HEK293T (cell line): ENCODE data around the gene CAP2.

Experiments used
- BHLHE40 ChIP-seq: fragments of 450-650 bp; IDR thresholded peaks from 2 replicates; pipeline ENCODE4 v1.6.1; 2016; ENCODE audit warnings: mild to moderate bottlenecking, moderate library complexity, borderline replicate concordance
- CTBP1 ChIP-seq: fragments of 450-650 bp; IDR thresholded peaks from 2 replicates; pipeline ENCODE4 v1.6.1; 2016; ENCODE audit warnings: borderline replicate concordance
- ELF4 ChIP-seq: fragments of 450-650 bp; IDR thresholded peaks from 2 replicates; pipeline ENCODE4 v1.6.1; 2017; ENCODE audit warnings: antibody characterized with exemption
- FOXA1 ChIP-seq: fragments of 450-650 bp; IDR thresholded peaks from 2 replicates; pipeline ENCODE4 v1.6.1; 2016; ENCODE audit warnings: mild to moderate bottlenecking
- FOXM1 ChIP-seq: fragments of 450-650 bp; IDR thresholded peaks from 2 replicates; pipeline ENCODE4 v1.6.1; 2017; ENCODE audit warnings: mild to moderate bottlenecking, borderline replicate concordance
- L3MBTL2 ChIP-seq: fragments of 450-650 bp; conservative IDR thresholded peaks from 2 replicates; pipeline ENCODE4 v1.6.1; 2016; ENCODE audit warnings: mild to moderate bottlenecking
- LEF1 ChIP-seq: fragments of 450-650 bp; IDR thresholded peaks from 2 replicates; pipeline ENCODE4 v1.6.1; 2017; ENCODE audit warnings: mild to moderate bottlenecking, borderline replicate concordance
- SP1 ChIP-seq: fragments of 450-650 bp; IDR thresholded peaks from 2 replicates; pipeline ENCODE4 v1.6.1; 2017
- SUZ12 ChIP-seq: fragments of 450-650 bp; IDR thresholded peaks from 2 replicates; pipeline ENCODE4 v1.6.1; 2016; ENCODE audit warnings: mild to moderate bottlenecking
- TARDBP ChIP-seq: fragments of 450-650 bp; IDR thresholded peaks from 2 replicates; pipeline ENCODE4 v1.6.1; 2016
- ZNF384 ChIP-seq: fragments of 450-650 bp; IDR thresholded peaks from 2 replicates; pipeline ENCODE4 v1.6.1; 2016
- TF ChIP-seq, protein P1 (sequence below): fragments of 450-650 bp; IDR thresholded peaks from 2 replicates; pipeline ENCODE4 v1.6.1; 2016

DNA sequence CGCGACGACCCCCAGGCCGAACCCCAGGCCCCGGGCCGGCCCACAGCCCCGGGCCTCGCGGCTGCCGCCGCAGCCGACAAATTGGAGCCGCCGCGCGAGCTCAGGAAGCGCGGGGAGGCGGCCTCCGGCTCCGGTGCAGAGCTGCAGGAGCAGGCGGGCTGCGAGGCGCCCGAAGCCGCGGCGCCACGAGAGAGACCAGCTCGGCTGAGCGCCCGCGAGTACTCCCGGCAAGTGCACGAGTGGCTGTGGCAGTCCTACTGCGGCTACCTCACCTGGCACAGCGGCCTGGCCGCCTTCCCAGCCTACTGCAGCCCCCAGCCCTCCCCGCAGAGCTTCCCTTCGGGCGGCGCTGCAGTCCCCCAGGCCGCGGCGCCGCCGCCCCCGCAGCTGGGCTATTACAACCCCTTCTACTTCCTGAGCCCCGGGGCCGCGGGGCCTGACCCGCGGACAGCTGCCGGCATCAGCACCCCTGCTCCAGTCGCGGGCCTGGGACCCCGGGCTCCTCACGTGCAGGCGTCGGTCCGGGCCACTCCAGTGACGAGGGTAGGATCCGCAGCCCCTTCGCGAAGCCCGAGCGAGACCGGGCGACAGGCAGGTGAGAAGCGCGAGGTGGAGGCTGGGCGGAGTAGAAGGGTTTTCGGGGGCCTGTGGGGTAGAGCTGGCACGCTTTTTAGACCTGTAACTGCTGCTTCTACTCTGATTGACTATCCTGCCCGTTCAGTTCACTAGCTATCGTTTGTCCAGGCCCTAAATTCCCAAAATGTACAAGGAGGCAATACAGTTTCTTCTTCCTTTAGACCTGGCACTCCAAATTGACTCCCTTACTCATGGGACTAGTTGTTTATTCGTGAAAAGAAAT is 207.4 kb downstream of the CAP2 start:
- TF ChIP-seq SP1 (no peak), SUZ12 (no peak), CTBP1 (no peak), FOXA1 (no peak), ELF4 (no peak), TARDBP (no peak), L3MBTL2 (peak; percentile 75), ZNF384 (no peak), BHLHE40 (no peak), LEF1 (peak; percentile 51; the same call in 1 of the 2 replicates), FOXM1 (no peak)
- TF ChIP-seq, protein P1, sequence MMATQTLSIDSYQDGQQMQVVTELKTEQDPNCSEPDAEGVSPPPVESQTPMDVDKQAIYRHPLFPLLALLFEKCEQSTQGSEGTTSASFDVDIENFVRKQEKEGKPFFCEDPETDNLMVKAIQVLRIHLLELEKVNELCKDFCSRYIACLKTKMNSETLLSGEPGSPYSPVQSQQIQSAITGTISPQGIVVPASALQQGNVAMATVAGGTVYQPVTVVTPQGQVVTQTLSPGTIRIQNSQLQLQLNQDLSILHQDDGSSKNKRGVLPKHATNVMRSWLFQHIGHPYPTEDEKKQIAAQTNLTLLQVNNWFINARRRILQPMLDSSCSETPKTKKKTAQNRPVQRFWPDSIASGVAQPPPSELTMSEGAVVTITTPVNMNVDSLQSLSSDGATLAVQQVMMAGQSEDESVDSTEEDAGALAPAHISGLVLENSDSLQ, result no peak
